ENCODE measurements around the gene SRP14.
"Not testable (repeated sequence)": the region's sequence is repeated elsewhere in the genome, so short reads cannot be mapped to it uniquely, and the experiment has no call there.

Gene SRP14

GRCh38 chr15:40038275-40038637 lies 725 bp downstream of the SRP14 start:
- no peak for TF ChIP-seq ZFX (IDR thresholded peaks at IDR 0.05)
- TF ChIP-seq, protein P1, sequence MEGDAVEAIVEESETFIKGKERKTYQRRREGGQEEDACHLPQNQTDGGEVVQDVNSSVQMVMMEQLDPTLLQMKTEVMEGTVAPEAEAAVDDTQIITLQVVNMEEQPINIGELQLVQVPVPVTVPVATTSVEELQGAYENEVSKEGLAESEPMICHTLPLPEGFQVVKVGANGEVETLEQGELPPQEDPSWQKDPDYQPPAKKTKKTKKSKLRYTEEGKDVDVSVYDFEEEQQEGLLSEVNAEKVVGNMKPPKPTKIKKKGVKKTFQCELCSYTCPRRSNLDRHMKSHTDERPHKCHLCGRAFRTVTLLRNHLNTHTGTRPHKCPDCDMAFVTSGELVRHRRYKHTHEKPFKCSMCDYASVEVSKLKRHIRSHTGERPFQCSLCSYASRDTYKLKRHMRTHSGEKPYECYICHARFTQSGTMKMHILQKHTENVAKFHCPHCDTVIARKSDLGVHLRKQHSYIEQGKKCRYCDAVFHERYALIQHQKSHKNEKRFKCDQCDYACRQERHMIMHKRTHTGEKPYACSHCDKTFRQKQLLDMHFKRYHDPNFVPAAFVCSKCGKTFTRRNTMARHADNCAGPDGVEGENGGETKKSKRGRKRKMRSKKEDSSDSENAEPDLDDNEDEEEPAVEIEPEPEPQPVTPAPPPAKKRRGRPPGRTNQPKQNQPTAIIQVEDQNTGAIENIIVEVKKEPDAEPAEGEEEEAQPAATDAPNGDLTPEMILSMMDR (conservative IDR thresholded peaks at IDR 0.05) = no peak
- peak overlapping the region; percentile 87 for H3K27ac ChIP-seq

GRCh38 chr15:40037721-40038120 lies 1.3 kb downstream of the SRP14 start:
- H3K27ac ChIP-seq = no peak overlapping the region
- no peak for TF ChIP-seq ZFX (IDR thresholded peaks at IDR 0.05)
- TF ChIP-seq, protein P1 (conservative IDR thresholded peaks at IDR 0.05) = no peak

DNA sequence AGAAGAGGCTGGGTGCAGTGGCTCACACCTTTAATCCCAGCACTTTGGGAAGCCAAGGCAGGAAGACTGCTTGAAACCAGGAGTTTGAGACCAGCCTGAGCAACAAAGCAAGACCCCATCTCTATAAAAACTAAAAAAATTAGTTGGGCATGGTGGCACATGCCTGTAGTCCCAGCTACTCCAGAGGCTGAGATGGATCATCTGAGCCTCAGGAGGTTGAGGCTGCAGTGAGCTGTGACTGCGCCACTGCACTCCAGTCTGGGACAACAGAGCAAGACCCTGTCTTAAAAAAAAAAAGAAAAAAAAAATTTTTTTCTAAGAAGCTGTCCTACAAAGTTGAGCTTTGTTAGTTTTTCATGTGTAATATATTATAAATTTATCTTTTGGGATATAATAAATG lies 3.8 kb downstream of the SRP14 start:
- not testable (repeated sequence) for H3K27ac ChIP-seq

- TF ChIP-seq, protein P1 (conservative IDR thresholded peaks at IDR 0.05) = no peak
- TF ChIP-seq ZFX (IDR thresholded peaks at IDR 0.05) = no peak
- no peak overlapping the region for H3K27ac ChIP-seq
Observed at GRCh38 chr15:40034186-40034946, 4.6 kb downstream of the SRP14 start.

GRCh38 chr15:40032125-40032839 lies 6.7 kb downstream of the SRP14 start:
- no peak for TF ChIP-seq ZFX (IDR thresholded peaks at IDR 0.05)
- TF ChIP-seq, protein P1 (conservative IDR thresholded peaks at IDR 0.05) = no peak
- H3K27ac ChIP-seq = no peak overlapping the region

DNA sequence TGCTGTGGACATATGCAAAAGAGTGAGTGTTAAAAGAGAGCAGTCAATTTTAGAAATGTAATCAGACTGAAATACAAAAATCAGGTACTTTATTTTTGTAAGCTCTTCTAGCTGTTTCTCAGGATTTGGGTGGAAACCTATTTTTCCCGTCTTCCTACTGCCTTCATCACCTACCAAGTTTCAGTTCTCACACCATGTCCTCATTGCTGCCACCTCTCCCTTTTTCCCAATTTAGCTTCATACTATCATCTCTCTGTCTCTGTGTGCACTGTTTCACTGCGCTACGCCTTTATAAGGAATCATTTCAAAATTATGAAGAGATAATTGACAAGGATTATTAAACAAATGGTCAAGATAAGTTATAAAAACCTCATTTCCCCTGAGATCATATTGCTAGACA lies 7.7 kb downstream of the SRP14 start:
- no peak overlapping the region for H3K27ac ChIP-seq
- TF ChIP-seq, protein P1 (conservative IDR thresholded peaks at IDR 0.05) = no peak
- TF ChIP-seq ZFX (IDR thresholded peaks at IDR 0.05) = no peak

DNA sequence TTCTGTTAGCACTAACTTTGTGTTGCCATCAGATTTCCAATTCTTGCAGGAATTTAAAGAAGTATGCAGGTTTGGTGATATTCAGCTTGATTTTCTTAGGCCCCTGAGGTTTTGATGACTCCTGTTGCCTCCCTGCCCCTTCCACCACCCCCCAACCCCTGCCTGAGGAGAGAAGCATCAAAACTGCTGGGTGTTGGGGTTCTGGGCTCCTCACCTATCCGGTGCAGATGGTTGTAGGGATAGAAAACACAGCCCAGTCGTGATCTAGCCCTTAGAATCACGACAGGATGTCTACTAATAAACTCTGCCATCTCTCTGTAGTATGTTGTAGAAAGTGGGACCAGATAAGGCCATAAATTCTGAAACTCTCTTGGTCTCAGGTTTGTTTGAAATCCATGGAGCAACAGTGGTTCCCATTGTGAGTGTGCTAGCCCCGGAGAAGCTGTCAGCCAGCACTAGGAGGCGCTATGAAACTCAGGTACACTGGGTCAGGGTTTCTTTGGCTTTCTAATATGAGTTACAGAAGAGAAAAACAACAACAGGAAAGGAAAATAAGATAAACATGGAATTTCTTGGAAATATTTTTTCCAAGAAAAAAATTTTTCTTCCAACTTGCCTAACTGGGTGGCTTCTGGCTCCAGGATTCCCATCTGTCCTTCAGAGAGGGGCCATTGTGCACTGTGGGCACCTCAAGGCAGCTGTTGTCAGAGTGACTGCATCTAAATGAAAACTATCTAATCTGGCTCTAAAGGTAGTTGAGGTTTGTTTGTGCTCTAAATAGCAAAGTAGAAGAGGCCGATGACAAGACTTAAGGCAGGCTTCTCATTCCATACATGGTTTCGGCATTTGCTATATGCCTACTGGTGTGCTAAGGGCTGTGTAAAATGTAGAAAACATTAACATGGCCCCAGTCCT lies 8.7 kb downstream of the SRP14 start:
- no peak for TF ChIP-seq ZFX (IDR thresholded peaks at IDR 0.05)
- TF ChIP-seq, protein P1 (conservative IDR thresholded peaks at IDR 0.05) = peak; percentile 80
- no peak overlapping the region for H3K27ac ChIP-seq
